CD14-positive monocyte (primary cell): ENCODE results near the gene MAP2. TPM values are rescaled to one million over a fixed set of nuclear protein-coding genes. Genes with fewer than 3 reads are reported as not detected.

Experiments
- DNase-seq, 3 donors: peaks; one replicate each; pipeline ENCODE4 v3.0.0-alpha.2; 2011 to 2022
- H2AFZ ChIP-seq: 2 replicates; pipeline ENCODE4 v1.6.0; 2012; ENCODE audit warnings: mild to moderate bottlenecking, low read depth, low read length, inconsistent platforms; ENCODE audit not compliant: insufficient read depth, poor library complexity, severe bottlenecking
- H3K27ac ChIP-seq, 2 donors: 1 replicate in 1 of 2; 2 replicates in 1 of 2; pipeline ENCODE4 v1.5.1; 2012 to 2013; ENCODE audit warnings: low read length in 2 of 2, control low read depth in 1 of 2, inconsistent platforms in 1 of 2, low read depth in 1 of 2, mild to moderate bottlenecking in 1 of 2
- H3K27me3 ChIP-seq, 2 donors: one replicate each; pipeline versions ENCODE4 v1.6.0 to v1.6.1; 2011 to 2013; ENCODE audit warnings: low read length in 2 of 2; ENCODE audit not compliant: control insufficient read depth in 2 of 2, insufficient read depth in 2 of 2
- H3K36me3 ChIP-seq, 2 donors: replicated peaks in 1 of 2; 1 replicate in 1 of 2; 2 replicates in 1 of 2; pipeline versions ENCODE4 v1.5.1 to v1.6.1; 2012 to 2013; ENCODE audit warnings: low read length in 2 of 2, control low read depth in 1 of 2, inconsistent platforms in 1 of 2, mild to moderate bottlenecking in 1 of 2; ENCODE audit not compliant: insufficient read depth in 2 of 2, control insufficient read depth in 1 of 2
- H3K4me1 ChIP-seq, 2 donors: 1 replicate in 1 of 2; 2 replicates in 1 of 2; pipeline versions ENCODE4 v1.5.1 to v1.6.1; 2012 to 2013; ENCODE audit warnings: low read length in 2 of 2, control low read depth in 1 of 2, inconsistent platforms in 1 of 2, mild to moderate bottlenecking in 1 of 2, moderate library complexity in 1 of 2; ENCODE audit not compliant: insufficient read depth in 2 of 2, control insufficient read depth in 1 of 2
- H3K4me2 ChIP-seq: replicated peaks from 2 replicates; pipeline ENCODE3; 2012; ENCODE audit warnings: low read length, moderate library complexity, mild to moderate bottlenecking; ENCODE audit not compliant: poor library complexity, severe bottlenecking; ENCODE audit errors: extremely low read depth
- H3K4me3 ChIP-seq, 3 experiments: fragments of 200-600 bp in 1 of 3; sonication (generic) in 1 of 3; replicated peaks in 1 of 3; 1 replicate in 2 of 3; 2 replicates in 1 of 3; pipeline ENCODE4 v1.5.1; 2011 to 2013; ENCODE audit warnings: low read length in 3 of 3, mild to moderate bottlenecking in 3 of 3, control low read depth in 2 of 3, low read depth in 2 of 3, inconsistent platforms in 1 of 3, moderate library complexity in 1 of 3
- H3K79me2 ChIP-seq: 2 replicates; pipeline ENCODE4 v1.6.0; 2012; ENCODE audit warnings: mild to moderate bottlenecking, control low read depth, inconsistent platforms, low read length, moderate library complexity; ENCODE audit not compliant: insufficient read depth
- H3K9ac ChIP-seq: 2 replicates; pipeline ENCODE4 v1.6.0; 2017; ENCODE audit warnings: low read length, mild to moderate bottlenecking; ENCODE audit not compliant: insufficient read depth, poor library complexity, severe bottlenecking
- H3K9me3 ChIP-seq, 2 donors: replicated peaks in 1 of 2; 1 replicate in 1 of 2; 2 replicates in 1 of 2; pipeline versions ENCODE4 v1.5.1 to v1.6.1; 2012 to 2013; ENCODE audit warnings: low read length in 2 of 2, control low read depth in 1 of 2; ENCODE audit not compliant: control insufficient read depth in 1 of 2, insufficient read depth in 1 of 2
- H4K20me1 ChIP-seq: 2 replicates; pipeline ENCODE4 v1.6.0; 2012; ENCODE audit warnings: mild to moderate bottlenecking, low read length, control low read depth, moderate library complexity; ENCODE audit not compliant: insufficient read depth
- H3K27ac Mint-ChIP-seq, 7 donors: one replicate each; pipeline ENCODE4 v1.8.0; 2020; ENCODE audit warnings: mild to moderate bottlenecking in 7 of 7, mixed read lengths in 7 of 7, moderate library complexity in 6 of 7, inconsistent platforms in 2 of 7
- H3K27me3 Mint-ChIP-seq, 3 donors: one replicate each; pipeline ENCODE4 v1.8.0; 2021 to 2022; ENCODE audit warnings: low read depth in 3 of 3, mild to moderate bottlenecking in 3 of 3, mixed read lengths in 3 of 3, moderate library complexity in 3 of 3, inconsistent platforms in 1 of 3
- H3K36me3 Mint-ChIP-seq, 2 donors: one replicate each; pipeline ENCODE4 v1.8.0; 2020; ENCODE audit warnings: mixed read lengths in 2 of 2, inconsistent platforms in 1 of 2, mild to moderate bottlenecking in 1 of 2
- H3K4me1 Mint-ChIP-seq: one replicate; pipeline ENCODE4 v1.8.0; 2020; ENCODE audit warnings: mild to moderate bottlenecking, mixed read lengths
- H3K4me3 Mint-ChIP-seq, 2 donors: one replicate each; pipeline ENCODE4 v1.8.0; 2020; ENCODE audit warnings: mild to moderate bottlenecking in 2 of 2, mixed read lengths in 2 of 2, moderate library complexity in 1 of 2
- H3K9me3 Mint-ChIP-seq, 7 donors: one replicate each; pipeline ENCODE4 v1.8.0; 2020 to 2022; ENCODE audit warnings: mixed read lengths in 7 of 7, mild to moderate bottlenecking in 6 of 7, moderate library complexity in 6 of 7, inconsistent platforms in 2 of 7
- CTCF ChIP-seq: fragments of 200-600 bp; IDR thresholded peaks from one replicate; pipeline ENCODE4 v1.8.0; 2022; ENCODE audit warnings: antibody characterized with exemption, mild to moderate bottlenecking
- WGBS: methylation state at CpG from one replicate; pipeline ENCODE4 v1.1.5; 2013; ENCODE audit warnings: missing lambda C conversion rate; ENCODE audit not compliant: insufficient coverage; 5-methylcytosine and 5-hydroxymethylcytosine counted together
- intact Hi-C, 2 donors: fragments of 100-400 bp; cut with micrococcal nuclease; formaldehyde crosslinking; loops; one replicate each; pipeline versions ENCODE4 v1.15.0 to v1.15.1; 2023
- polyA plus RNA-seq, 3 donors: library from polyadenylated mRNA; depleted of rRNA in 1 of 3; unstranded in 2 of 3; stranded (reverse) in 1 of 3; fragments of 300-500 nt in 2 of 3; fragments of >200 nt in 1 of 3; fragmentation: Illumina TruSeq in 2 of 3; gene quantifications; 1 replicate in 2 of 3; 2 replicates in 1 of 3; pipeline ENCODE4 v1.2.3, GENCODE V29; 2012 to 2021

Gene MAP2
- polyA plus RNA-seq, 3 donors = not detected

GRCh38 chr2:209532321-209532720 lies 108.5 kb downstream of the MAP2 start:
- Histone ChIP-seq H3K9me3 (no peaks in the 10 kb centered on the region), H3K27me3 (no peaks in the 10 kb centered on the region), H4K20me1 (no peaks in the 10 kb centered on the region), H3K36me3 (no peaks in the 10 kb centered on the region), H3K4me3 (no peak overlapping the region), H3K79me2 (no peaks in the 10 kb centered on the region), H3K4me1 (peaks cover 3% of the 10 kb centered on the region in 2 donors), H3K9ac (no peak overlapping the region), H3K4me2 (no peak overlapping the region), H3K27ac (no peak overlapping the region), H2AFZ (no peak overlapping the region)
- no peak for DNase-seq
- peaks cover 5% of the 10 kb centered on the region for H3K4me1 Mint-ChIP-seq
- H3K4me3 Mint-ChIP-seq = no peak overlapping the region
- intact Hi-C loops = no loop called here
- no peaks in the 10 kb centered on the region for H3K36me3 Mint-ChIP-seq
- H3K27ac Mint-ChIP-seq = no peak overlapping the region
- 100% methylated on average over 1 of the region's 2 CpGs for WGBS
- H3K9me3 Mint-ChIP-seq = peaks cover 0 to 2% (median 0%) of the 10 kb centered on the region in 7 donors
- peaks cover 0 to 3% (median 2%) of the 10 kb centered on the region in 3 donors for H3K27me3 Mint-ChIP-seq
- no peak for TF ChIP-seq CTCF

- WGBS = 91% methylated on average over 2 of the region's 3 CpGs
- Histone ChIP-seq H3K4me1 (no peaks in the 10 kb centered on the region), H3K27ac (no peak overlapping the region), H3K36me3 (no peaks in the 10 kb centered on the region), H3K9ac (no peak overlapping the region), H3K4me2 (no peak overlapping the region), H3K9me3 (no peaks in the 10 kb centered on the region), H3K27me3 (no peaks in the 10 kb centered on the region), H3K4me3 (no peak overlapping the region), H3K79me2 (no peaks in the 10 kb centered on the region), H4K20me1 (no peaks in the 10 kb centered on the region), H2AFZ (no peak overlapping the region)
- DNase-seq = no peak
- H3K27me3 Mint-ChIP-seq = peaks cover 0 to 3% (median 2%) of the 10 kb centered on the region in 3 donors
- H3K4me1 Mint-ChIP-seq = no peaks in the 10 kb centered on the region
- no peaks in the 10 kb centered on the region for H3K36me3 Mint-ChIP-seq
- H3K4me3 Mint-ChIP-seq = no peak overlapping the region
- H3K27ac Mint-ChIP-seq = no peak overlapping the region
- H3K9me3 Mint-ChIP-seq = peaks cover 0 to 2% (median 0%) of the 10 kb centered on the region in 7 donors
- TF ChIP-seq CTCF = no peak
- intact Hi-C loops = no loop called here
These were observed 109.5 kb downstream of the MAP2 start for GRCh38 chr2:209533391-209533790.
